K562 (cell line): ENCODE results near the gene MYADM. TPM values are rescaled to one million over a fixed set of nuclear protein-coding genes. Genes with fewer than 3 reads are reported as not detected.

Experiments used
- ARID2 ChIP-seq: fragments of 450-650 bp; IDR thresholded peaks from 2 replicates; pipeline ENCODE4 v1.6.1; 2017; ENCODE audit warnings: antibody characterized with exemption, mild to moderate bottlenecking
- C11orf30 ChIP-seq: fragments of 450-650 bp; IDR thresholded peaks from 2 replicates; pipeline ENCODE4 v1.6.1; 2016; ENCODE audit warnings: low read depth, mild to moderate bottlenecking
- CBFA2T2 ChIP-seq: fragments of 450-650 bp; conservative IDR thresholded peaks from 2 replicates; pipeline ENCODE4 v1.6.1; 2017; ENCODE audit warnings: mild to moderate bottlenecking
- CSDE1 ChIP-seq, 2 experiments: fragments of 450-650 bp; IDR thresholded peaks; 2 replicates each; pipeline ENCODE4 v1.6.1; 2016; ENCODE audit warnings: mild to moderate bottlenecking in 1 of 2
- HEY1 ChIP-seq: fragments of 250-450 bp; sonication (Bioruptor Pico); IDR thresholded peaks from 2 replicates; pipeline ENCODE4 v1.5.0; 2020; ENCODE audit warnings: mild to moderate bottlenecking, moderate library complexity, borderline replicate concordance
- HNRNPLL ChIP-seq: fragments of 200-400 bp; formaldehyde crosslinking; IDR thresholded peaks from 2 replicates; pipeline ENCODE4 v1.6.1; 2017; ENCODE audit warnings: low read length, low read depth, mild to moderate bottlenecking; ENCODE audit not compliant: poor library complexity, severe bottlenecking
- KAT7 ChIP-seq: sonication (generic); formaldehyde crosslinking; IDR thresholded peaks from 2 replicates; pipeline ENCODE4 v1.8.0; 2022; ENCODE audit warnings: missing genetic modification reagents, mild to moderate bottlenecking, borderline replicate concordance
- NELFE ChIP-seq: IDR thresholded peaks from 2 replicates; pipeline ENCODE4 v1.6.1; 2011; ENCODE audit warnings: mild to moderate bottlenecking; ENCODE audit not compliant: insufficient read depth, insufficient read length
- NFE2L1 ChIP-seq: fragments of 450-650 bp; IDR thresholded peaks from 2 replicates; pipeline ENCODE4 v1.6.1; 2016; ENCODE audit warnings: missing genetic modification characterization, low read depth, mild to moderate bottlenecking, missing compliant biosample characterization, moderate library complexity, borderline replicate concordance
- NFRKB ChIP-seq: fragments of 450-650 bp; IDR thresholded peaks from 2 replicates; pipeline ENCODE4 v1.6.1; 2016; ENCODE audit warnings: low read depth
- POLR2G ChIP-seq: fragments of 200-400 bp; formaldehyde crosslinking; IDR thresholded peaks from 2 replicates; pipeline ENCODE4 v1.6.1; 2017; ENCODE audit warnings: low read depth, mild to moderate bottlenecking, antibody characterized with exemption, low read length, moderate library complexity
- ZEB2 ChIP-seq: fragments of 450-650 bp; IDR thresholded peaks from 2 replicates; pipeline ENCODE4 v1.6.1; 2016
- ZNF644 ChIP-seq: fragments of 200-800 bp; sonication (Bioruptor generic); IDR thresholded peaks from 2 replicates; pipeline ENCODE4 v1.6.1; 2016; ENCODE audit warnings: low read depth, missing genetic modification characterization, missing compliant biosample characterization
- ZSCAN32 ChIP-seq: fragments of 450-650 bp; formaldehyde crosslinking; IDR thresholded peaks from 2 replicates; pipeline ENCODE4 v1.4.0; 2020; ENCODE audit warnings: mild to moderate bottlenecking, moderate library complexity
- polyA plus RNA-seq, 8 experiments: library from polyadenylated mRNA; depleted of rRNA in 4 of 8; stranded (reverse) in 5 of 8; unstranded in 3 of 8; fragments of >200 nt; fragmentation: Nextera tagmentation in 2 of 8; fragmentation: Illumina TruSeq in 1 of 8; extraction: Ambion mirVana in 2 of 8; extraction: Trizol in 1 of 8; gene quantifications; 2 replicates each; pipeline versions ENCODE4 v1.2.1 to v1.2.3, GENCODE V29; 2011 to 2014; ENCODE audit warnings: inconsistent platforms in 1 of 8, missing spikeins in 1 of 8
- total RNA-seq, 7 experiments: library from RNA; depleted of rRNA in 6 of 7; stranded (reverse); fragments of >200 nt in 6 of 7; fragmentation: Illumina TruSeq in 2 of 7; extraction: Trizol in 2 of 7; gene quantifications; 2 replicates each; pipeline versions ENCODE4 v1.2.1 to v1.2.3, GENCODE V29; 2011 to 2021; ENCODE audit warnings: low replicate concordance in 1 of 7
- TF ChIP-seq, protein P1 (sequence below): fragments of 450-650 bp; IDR thresholded peaks from 2 replicates; pipeline ENCODE4 v1.6.1; 2014; ENCODE audit warnings: low read depth, mild to moderate bottlenecking, moderate library complexity, borderline replicate concordance
- TF ChIP-seq, protein P2 (sequence below): fragments of 450-650 bp; IDR thresholded peaks from 2 replicates; pipeline ENCODE4 v1.6.1; 2016; ENCODE audit warnings: mild to moderate bottlenecking
- TF ChIP-seq, protein P3 (sequence below): fragments of 450-650 bp; IDR thresholded peaks from 2 replicates; pipeline ENCODE4 v1.6.1; 2017; ENCODE audit warnings: antibody characterized with exemption
- TF ChIP-seq, protein P4 (sequence below), 2 experiments: fragments of 450-650 bp; conservative IDR thresholded peaks; 2 replicates each; pipeline ENCODE4 v1.6.1; 2017; ENCODE audit warnings: mild to moderate bottlenecking in 2 of 2, moderate library complexity in 2 of 2
- TF ChIP-seq, protein P5 (sequence below): fragments of 250-450 bp; sonication (Bioruptor Pico); IDR thresholded peaks from 2 replicates; pipeline ENCODE4 v1.5.0; 2020; ENCODE audit warnings: mild to moderate bottlenecking

The MYADM gene
- total and polyA plus RNA-seq, 9 of the 15 experiments (the other 6 are each of a cell fraction or from before 2014, with no cell fraction given) = 4.5 to 70.3 (median 14.4) TPM

DNA sequence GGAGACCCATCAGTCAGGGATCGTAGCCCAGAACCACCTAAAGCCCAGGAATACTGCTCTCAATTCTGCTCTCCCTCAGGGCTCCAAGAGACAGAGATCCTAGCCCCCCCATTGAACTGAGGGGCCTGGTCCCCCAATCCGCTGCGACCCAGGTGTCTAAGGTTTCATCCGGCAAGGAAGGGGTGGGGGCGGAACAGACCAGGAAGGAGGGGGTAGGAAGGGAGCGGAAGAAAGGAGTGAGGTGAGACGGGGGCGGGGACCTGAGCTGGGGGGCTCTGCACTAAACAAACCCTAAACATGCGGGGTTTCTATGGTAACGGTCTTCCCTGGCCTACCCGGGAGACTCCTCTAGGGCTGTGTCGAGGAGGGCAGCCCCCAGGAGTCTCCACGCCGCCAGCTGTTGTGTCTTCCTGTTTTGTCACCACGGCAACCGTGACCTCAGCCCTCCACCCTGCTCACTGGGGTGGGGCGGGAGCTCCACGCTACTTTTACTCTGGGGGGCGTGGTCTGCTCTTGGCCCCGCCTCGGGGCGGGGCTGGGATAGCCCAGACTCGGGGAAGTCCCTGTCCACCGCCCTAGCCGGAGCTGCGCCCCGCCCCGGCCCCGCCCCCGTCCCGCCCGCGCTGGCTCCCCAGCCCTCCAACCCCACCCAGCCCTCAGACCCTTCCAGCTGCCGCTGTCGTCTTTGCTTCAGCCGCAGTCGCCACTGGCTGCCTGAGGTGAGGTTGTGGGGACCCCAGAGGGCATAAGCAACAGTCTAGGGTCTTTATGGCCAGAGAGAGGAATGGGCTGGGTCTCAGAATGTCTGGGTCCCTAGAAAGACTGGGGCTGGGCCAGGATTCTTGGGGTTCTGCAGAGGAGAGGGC is at the start of gene MYADM (continued):
- TF ChIP-seq, protein P1, sequence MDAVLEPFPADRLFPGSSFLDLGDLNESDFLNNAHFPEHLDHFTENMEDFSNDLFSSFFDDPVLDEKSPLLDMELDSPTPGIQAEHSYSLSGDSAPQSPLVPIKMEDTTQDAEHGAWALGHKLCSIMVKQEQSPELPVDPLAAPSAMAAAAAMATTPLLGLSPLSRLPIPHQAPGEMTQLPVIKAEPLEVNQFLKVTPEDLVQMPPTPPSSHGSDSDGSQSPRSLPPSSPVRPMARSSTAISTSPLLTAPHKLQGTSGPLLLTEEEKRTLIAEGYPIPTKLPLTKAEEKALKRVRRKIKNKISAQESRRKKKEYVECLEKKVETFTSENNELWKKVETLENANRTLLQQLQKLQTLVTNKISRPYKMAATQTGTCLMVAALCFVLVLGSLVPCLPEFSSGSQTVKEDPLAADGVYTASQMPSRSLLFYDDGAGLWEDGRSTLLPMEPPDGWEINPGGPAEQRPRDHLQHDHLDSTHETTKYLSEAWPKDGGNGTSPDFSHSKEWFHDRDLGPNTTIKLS = no peak
- TF ChIP-seq HEY1 (no peak), ZEB2 (no peak), NFRKB (no peak), ARID2 (no peak), NFE2L1 (no peak), KAT7 (CRISPR knock-in tag) (no peak), ZNF644 (no peak), ZSCAN32 (CRISPR knock-in tag) (no peak), HNRNPLL (peak; percentile 24), C11orf30 (no peak), NELFE (no peak), CBFA2T2 (no peak), CSDE1 (IDR thresholded peaks at IDR 0.05) (peak in 1 of 2 experiments; percentile 77; a peak in 2 of 4 replicates), POLR2G (peak; percentile 60; the same call in 1 of the 2 replicates)
- TF ChIP-seq, protein P2, sequence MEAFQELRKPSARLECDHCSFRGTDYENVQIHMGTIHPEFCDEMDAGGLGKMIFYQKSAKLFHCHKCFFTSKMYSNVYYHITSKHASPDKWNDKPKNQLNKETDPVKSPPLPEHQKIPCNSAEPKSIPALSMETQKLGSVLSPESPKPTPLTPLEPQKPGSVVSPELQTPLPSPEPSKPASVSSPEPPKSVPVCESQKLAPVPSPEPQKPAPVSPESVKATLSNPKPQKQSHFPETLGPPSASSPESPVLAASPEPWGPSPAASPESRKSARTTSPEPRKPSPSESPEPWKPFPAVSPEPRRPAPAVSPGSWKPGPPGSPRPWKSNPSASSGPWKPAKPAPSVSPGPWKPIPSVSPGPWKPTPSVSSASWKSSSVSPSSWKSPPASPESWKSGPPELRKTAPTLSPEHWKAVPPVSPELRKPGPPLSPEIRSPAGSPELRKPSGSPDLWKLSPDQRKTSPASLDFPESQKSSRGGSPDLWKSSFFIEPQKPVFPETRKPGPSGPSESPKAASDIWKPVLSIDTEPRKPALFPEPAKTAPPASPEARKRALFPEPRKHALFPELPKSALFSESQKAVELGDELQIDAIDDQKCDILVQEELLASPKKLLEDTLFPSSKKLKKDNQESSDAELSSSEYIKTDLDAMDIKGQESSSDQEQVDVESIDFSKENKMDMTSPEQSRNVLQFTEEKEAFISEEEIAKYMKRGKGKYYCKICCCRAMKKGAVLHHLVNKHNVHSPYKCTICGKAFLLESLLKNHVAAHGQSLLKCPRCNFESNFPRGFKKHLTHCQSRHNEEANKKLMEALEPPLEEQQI = no peak
- TF ChIP-seq, protein P3, sequence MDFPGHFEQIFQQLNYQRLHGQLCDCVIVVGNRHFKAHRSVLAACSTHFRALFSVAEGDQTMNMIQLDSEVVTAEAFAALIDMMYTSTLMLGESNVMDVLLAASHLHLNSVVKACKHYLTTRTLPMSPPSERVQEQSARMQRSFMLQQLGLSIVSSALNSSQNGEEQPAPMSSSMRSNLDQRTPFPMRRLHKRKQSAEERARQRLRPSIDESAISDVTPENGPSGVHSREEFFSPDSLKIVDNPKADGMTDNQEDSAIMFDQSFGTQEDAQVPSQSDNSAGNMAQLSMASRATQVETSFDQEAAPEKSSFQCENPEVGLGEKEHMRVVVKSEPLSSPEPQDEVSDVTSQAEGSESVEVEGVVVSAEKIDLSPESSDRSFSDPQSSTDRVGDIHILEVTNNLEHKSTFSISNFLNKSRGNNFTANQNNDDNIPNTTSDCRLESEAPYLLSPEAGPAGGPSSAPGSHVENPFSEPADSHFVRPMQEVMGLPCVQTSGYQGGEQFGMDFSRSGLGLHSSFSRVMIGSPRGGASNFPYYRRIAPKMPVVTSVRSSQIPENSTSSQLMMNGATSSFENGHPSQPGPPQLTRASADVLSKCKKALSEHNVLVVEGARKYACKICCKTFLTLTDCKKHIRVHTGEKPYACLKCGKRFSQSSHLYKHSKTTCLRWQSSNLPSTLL = no peak
- TF ChIP-seq, protein P4, sequence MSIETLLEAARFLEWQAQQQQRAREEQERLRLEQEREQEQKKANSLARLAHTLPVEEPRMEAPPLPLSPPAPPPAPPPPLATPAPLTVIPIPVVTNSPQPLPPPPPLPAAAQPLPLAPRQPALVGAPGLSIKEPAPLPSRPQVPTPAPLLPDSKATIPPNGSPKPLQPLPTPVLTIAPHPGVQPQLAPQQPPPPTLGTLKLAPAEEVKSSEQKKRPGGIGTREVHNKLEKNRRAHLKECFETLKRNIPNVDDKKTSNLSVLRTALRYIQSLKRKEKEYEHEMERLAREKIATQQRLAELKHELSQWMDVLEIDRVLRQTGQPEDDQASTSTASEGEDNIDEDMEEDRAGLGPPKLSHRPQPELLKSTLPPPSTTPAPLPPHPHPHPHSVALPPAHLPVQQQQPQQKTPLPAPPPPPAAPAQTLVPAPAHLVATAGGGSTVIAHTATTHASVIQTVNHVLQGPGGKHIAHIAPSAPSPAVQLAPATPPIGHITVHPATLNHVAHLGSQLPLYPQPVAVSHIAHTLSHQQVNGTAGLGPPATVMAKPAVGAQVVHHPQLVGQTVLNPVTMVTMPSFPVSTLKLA (conservative IDR thresholded peaks at IDR 0.05) = peak; percentile 83 to 90
- TF ChIP-seq, protein P5, sequence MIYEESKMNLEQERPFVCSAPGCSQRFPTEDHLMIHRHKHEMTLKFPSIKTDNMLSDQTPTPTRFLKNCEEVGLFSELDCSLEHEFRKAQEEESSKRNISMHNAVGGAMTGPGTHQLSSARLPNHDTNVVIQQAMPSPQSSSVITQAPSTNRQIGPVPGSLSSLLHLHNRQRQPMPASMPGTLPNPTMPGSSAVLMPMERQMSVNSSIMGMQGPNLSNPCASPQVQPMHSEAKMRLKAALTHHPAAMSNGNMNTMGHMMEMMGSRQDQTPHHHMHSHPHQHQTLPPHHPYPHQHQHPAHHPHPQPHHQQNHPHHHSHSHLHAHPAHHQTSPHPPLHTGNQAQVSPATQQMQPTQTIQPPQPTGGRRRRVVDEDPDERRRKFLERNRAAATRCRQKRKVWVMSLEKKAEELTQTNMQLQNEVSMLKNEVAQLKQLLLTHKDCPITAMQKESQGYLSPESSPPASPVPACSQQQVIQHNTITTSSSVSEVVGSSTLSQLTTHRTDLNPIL (CRISPR knock-in tag) = no peak
